Measurements from ENCODE around the gene GLO1. TPM values are rescaled to one million over a fixed set of nuclear protein-coding genes. Genes with fewer than 3 reads are reported as not detected.
A peak's percentile ranks its signal among the peaks of the same experiment; 100 is the strongest.

GLO1 gene
- total and polyA plus RNA-seq, 9 of the 15 experiments (the other 6 are each of a cell fraction or from before 2014, with no cell fraction given), result 155 to 331 (median 203) TPM

DNA sequence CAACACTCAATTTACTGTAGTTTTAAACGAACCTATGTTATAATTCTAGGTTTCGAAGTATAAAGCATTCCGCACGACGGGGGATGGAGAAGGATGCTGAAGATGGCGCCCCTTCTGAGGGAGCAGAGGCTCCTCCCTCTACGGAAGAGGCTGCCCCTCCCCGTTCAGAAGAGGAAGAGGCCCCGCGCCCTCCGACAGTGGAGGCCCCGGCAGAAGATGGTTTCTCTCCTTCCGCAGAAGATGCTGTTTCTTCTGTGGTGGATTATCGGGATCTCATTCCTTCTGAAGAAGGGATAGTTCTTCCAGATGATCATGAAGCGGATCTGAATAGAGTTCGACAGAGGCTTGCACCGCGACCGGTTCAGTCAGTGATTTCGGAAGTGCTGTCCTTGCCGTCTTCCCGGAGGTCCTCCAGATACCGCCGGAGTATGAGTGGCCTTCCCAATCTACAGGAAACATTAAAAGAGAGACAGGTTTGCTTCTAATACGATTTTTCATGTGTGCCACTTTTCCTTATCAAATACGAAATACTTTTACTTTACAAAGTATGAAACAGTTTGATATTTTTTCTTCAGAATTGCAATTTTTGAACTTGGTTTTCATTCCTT is 19.9 kb upstream of the GLO1 start (continued):
- TF ChIP-seq, protein P1, sequence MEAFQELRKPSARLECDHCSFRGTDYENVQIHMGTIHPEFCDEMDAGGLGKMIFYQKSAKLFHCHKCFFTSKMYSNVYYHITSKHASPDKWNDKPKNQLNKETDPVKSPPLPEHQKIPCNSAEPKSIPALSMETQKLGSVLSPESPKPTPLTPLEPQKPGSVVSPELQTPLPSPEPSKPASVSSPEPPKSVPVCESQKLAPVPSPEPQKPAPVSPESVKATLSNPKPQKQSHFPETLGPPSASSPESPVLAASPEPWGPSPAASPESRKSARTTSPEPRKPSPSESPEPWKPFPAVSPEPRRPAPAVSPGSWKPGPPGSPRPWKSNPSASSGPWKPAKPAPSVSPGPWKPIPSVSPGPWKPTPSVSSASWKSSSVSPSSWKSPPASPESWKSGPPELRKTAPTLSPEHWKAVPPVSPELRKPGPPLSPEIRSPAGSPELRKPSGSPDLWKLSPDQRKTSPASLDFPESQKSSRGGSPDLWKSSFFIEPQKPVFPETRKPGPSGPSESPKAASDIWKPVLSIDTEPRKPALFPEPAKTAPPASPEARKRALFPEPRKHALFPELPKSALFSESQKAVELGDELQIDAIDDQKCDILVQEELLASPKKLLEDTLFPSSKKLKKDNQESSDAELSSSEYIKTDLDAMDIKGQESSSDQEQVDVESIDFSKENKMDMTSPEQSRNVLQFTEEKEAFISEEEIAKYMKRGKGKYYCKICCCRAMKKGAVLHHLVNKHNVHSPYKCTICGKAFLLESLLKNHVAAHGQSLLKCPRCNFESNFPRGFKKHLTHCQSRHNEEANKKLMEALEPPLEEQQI (IDR thresholded peaks at IDR 0.05), result 0 out of 2 replicates have a peak, but pooled peaks have one; percentile 24
- TF ChIP-seq U2AF1 (optimal IDR thresholded peaks at IDR 0.05; ENCODE audit: low read depth, low read length), result no peak
- TF ChIP-seq, protein P2, sequence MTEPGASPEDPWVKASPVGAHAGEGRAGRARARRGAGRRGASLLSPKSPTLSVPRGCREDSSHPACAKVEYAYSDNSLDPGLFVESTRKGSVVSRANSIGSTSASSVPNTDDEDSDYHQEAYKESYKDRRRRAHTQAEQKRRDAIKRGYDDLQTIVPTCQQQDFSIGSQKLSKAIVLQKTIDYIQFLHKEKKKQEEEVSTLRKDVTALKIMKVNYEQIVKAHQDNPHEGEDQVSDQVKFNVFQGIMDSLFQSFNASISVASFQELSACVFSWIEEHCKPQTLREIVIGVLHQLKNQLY (CRISPR knock-in tag; conservative IDR thresholded peaks at IDR 0.05), result no peak
- TF ChIP-seq TAF1 (IDR thresholded peaks at IDR 0.05; ENCODE audit: control insufficient read depth, extremely low read depth, insufficient read depth, low read length, severe bottlenecking), result peak; percentile 67
- no peak for TF ChIP-seq ZNF184 (CRISPR knock-in tag; IDR thresholded peaks at IDR 0.05)
- TF ChIP-seq STAT6 (CRISPR knock-in tag; IDR thresholded peaks at IDR 0.05), result no peak
- no peak for TF ChIP-seq ZFP1 (CRISPR knock-in tag; IDR thresholded peaks at IDR 0.05)
- TF ChIP-seq XRCC5 (IDR thresholded peaks at IDR 0.05; ENCODE audit: low read depth, low read length), result no peak
- no peak for TF ChIP-seq BHLHE40 (IDR thresholded peaks at IDR 0.05; ENCODE audit: low read length)
- TF ChIP-seq BRD4 (IDR thresholded peaks at IDR 0.05), result no peak
- no peak for TF ChIP-seq E2F4 (CRISPR knock-in tag; IDR thresholded peaks at IDR 0.05; ENCODE audit: low read depth)
- TF ChIP-seq LARP7 (IDR thresholded peaks at IDR 0.05), result no peak
- TF ChIP-seq TBP (optimal IDR thresholded peaks at IDR 0.05; ENCODE audit: low read depth, low read length), result peak; percentile 50
- TF ChIP-seq ZBTB12 (CRISPR knock-in tag; IDR thresholded peaks at IDR 0.05), result no peak
- TF ChIP-seq RBM34 (IDR thresholded peaks at IDR 0.05; ENCODE audit: borderline replicate concordance, insufficient read depth, low read length), result no peak
- TF ChIP-seq, protein P3, sequence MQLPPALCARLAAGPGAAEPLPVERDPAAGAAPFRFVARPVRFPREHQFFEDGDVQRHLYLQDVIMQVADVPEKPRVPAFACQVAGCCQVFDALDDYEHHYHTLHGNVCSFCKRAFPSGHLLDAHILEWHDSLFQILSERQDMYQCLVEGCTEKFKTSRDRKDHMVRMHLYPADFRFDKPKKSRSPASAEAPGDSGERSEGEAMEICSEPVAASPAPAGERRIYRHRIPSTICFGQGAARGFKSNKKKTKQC (CRISPR knock-in tag; IDR thresholded peaks at IDR 0.05), result no peak
- no peak for TF ChIP-seq ZNF311 (CRISPR knock-in tag; IDR thresholded peaks at IDR 0.05)
- no peak for TF ChIP-seq FOXJ3 (CRISPR knock-in tag; IDR thresholded peaks at IDR 0.05)
